IPS-20b (cell line): Measurements from ENCODE around the gene EFNA2.

Experiments
- H3K27ac ChIP-seq: one replicate; pipeline ENCODE4 v1.5.1; 2013; ENCODE audit warnings: low read length
- H3K27me3 ChIP-seq: 2 replicates; pipeline ENCODE4 v1.6.1; 2013; ENCODE audit warnings: mild to moderate bottlenecking, low read length, inconsistent platforms; ENCODE audit not compliant: insufficient read depth
- H3K36me3 ChIP-seq: 2 replicates; pipeline ENCODE4 v1.6.1; 2013; ENCODE audit warnings: low read depth, mild to moderate bottlenecking, inconsistent platforms, low read length, moderate library complexity; ENCODE audit not compliant: insufficient read depth
- H3K4me1 ChIP-seq: 2 replicates; pipeline ENCODE4 v1.6.1; 2013; ENCODE audit warnings: mild to moderate bottlenecking, control low read depth, inconsistent platforms, low read length, moderate library complexity; ENCODE audit not compliant: insufficient read depth
- H3K4me3 ChIP-seq: 2 replicates; pipeline ENCODE4 v1.5.1; 2013; ENCODE audit warnings: mild to moderate bottlenecking, low read length, inconsistent platforms
- H3K9ac ChIP-seq: 2 replicates; pipeline ENCODE4 v1.6.1; 2013; ENCODE audit warnings: low read depth, mild to moderate bottlenecking, inconsistent platforms, low read length, moderate library complexity
- H3K9me3 ChIP-seq: 2 replicates; pipeline ENCODE4 v1.6.1; 2013; ENCODE audit warnings: mild to moderate bottlenecking, low read depth, low read length, inconsistent platforms; ENCODE audit not compliant: insufficient read depth

Gene EFNA2

DNA sequence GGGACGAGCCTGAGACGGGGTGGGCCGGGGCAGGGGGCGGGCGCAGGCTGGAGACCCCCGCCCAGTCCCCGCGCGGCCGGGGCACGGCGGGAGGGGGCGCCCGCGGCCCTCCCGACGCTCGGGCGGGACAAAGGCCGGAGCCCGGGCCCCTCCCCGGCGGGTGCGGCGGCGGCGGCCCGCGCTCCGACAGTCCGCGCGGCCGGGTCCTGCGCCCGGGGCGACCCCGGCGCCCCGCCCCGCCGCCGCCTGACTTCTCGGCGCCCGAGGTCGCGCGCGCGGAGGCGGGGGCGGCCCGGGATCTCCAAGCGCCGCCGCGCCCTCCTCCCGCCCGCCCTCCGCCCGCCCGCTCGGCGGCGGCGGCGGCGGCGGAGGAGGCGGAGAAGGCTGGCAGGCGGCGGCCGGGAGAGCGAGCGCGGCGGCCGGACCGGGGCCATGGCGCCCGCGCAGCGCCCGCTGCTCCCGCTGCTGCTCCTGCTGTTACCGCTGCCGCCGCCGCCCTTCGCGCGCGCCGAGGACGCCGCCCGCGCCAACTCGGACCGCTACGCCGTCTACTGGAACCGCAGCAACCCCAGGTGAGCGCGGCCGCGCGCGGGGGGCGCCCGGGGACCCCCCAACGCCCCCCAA lies at the start of gene EFNA2:
Gene EFNA2 (plus strand): TSS at position 137 of the 624 bp plus-strand sequence. CDS start 296 bp downstream, at position 433.
- Histone ChIP-seq H3K9me3 (no peaks in the 10 kb centered on the region), H3K9ac (peak within 1 kb of the TSS; percentile 48; the same call in 1 of the 2 replicates), H3K4me3 (peak within 1 kb of the TSS; percentile 57), H3K36me3 (no peaks in the 10 kb centered on the region), H3K27me3 (peaks cover 26% of the 10 kb centered on the region), H3K27ac (no peak within 1 kb of the TSS), H3K4me1 (no peaks in the 10 kb centered on the region)

GRCh38 chr19:1236576-1236975 lies 49.1 kb upstream of the EFNA2 start:
- Histone ChIP-seq H3K9ac (no peak overlapping the region; the same call in none of the 2 replicates), H3K27me3 (no peaks in the 10 kb centered on the region; the same call in 1 of the 2 replicates), H3K27ac (no peak overlapping the region), H3K9me3 (no peaks in the 10 kb centered on the region), H3K36me3 (peaks cover 29% of the 10 kb centered on the region), H3K4me3 (peak overlapping the region; percentile 74), H3K4me1 (no peaks in the 10 kb centered on the region)

DNA sequence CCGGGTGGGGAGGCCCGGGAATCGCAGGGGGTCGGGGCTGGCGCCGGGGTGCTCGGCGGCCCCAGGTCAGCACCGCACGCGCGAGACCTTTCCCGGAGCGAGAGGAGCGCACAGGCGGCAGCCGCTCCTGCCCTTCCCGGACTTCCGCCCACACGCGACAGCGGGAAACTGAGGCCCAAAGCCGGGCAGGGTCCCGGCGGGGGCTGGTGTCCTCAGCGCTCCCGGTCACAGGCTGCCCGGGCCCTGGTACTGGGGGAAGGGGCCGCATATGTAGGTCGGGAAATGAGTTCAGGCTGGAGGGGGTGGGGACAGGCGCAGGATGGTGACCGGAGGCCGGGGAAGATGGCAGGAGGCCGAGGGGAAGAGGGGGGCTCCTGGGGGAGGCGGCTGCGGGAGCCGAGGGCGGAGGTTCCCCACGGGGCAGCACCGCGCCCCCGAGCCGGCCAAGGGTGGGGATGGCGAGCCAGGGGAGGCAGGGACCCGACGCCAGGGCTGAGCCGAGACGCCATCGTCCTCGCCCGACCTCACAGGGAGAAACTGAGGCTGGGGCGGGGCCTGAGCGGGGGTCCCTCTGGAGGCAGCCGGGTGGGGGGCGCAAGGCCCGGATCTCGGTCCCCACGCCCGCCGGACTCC lies 48.5 kb upstream of the EFNA2 start:
- Histone ChIP-seq H3K9me3 (no peaks in the 10 kb centered on the region), H3K36me3 (peaks cover 26% of the 10 kb centered on the region), H3K27me3 (no peaks in the 10 kb centered on the region; the same call in 1 of the 2 replicates), H3K4me3 (peak overlapping the region; percentile 74; the same call in 1 of the 2 replicates), H3K4me1 (no peaks in the 10 kb centered on the region), H3K9ac (peak overlapping the region; percentile 65; the same call in 1 of the 2 replicates), H3K27ac (no peak overlapping the region)

- Histone ChIP-seq H3K27ac (no peak within 1 kb of the TSS), H3K4me1 (no peaks in the 10 kb centered on the region), H3K27me3 (no peaks in the 10 kb centered on the region; the same call in 1 of the 2 replicates), H3K36me3 (peaks cover 22% of the 10 kb centered on the region), H3K4me3 (peak within 1 kb of the TSS; percentile 74; the same call in 1 of the 2 replicates), H3K9me3 (no peaks in the 10 kb centered on the region), H3K9ac (peak within 1 kb of the TSS; percentile 65; the same call in 1 of the 2 replicates)
Observed at GRCh38 chr19:1237754-1238368, 47.8 kb upstream of the EFNA2 start, which contains the start of gene CBARP. TSS of gene CBARP (minus strand) at chr19:1238005. CDS start at chr19:1236100, 1,905 bp downstream.

GRCh38 chr19:1238369-1239303 lies 47.0 kb upstream of the EFNA2 start:
- H3K27ac ChIP-seq = no peak overlapping the region
- H3K36me3 ChIP-seq = peaks cover 17% of the 10 kb centered on the region
- H3K9me3 ChIP-seq = no peaks in the 10 kb centered on the region
- no peaks in the 10 kb centered on the region for H3K4me1 ChIP-seq
- H3K9ac ChIP-seq = no peak overlapping the region; the same call in 1 of the 2 replicates
- peak overlapping the region; percentile 56; the same call in 1 of the 2 replicates for H3K4me3 ChIP-seq
- no peaks in the 10 kb centered on the region; the same call in 1 of the 2 replicates for H3K27me3 ChIP-seq

DNA sequence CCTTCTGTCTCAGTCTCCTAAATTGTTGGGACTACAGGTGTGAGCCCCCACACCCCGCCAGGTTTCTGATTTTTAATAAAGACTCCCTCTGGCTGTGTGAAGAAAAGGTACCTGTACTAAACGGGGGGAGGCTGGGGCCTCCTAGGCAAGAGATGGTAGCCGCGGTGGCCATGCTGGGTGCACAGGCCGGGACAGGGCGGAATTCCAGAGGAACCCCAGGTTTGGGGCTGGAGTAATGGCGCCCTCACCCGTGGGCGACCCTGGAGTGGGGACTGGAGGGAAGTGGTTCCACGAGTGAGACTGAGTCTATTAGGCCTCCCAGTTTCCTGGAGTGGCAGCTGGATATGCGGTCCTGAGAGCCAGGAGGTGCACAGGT lies 46.3 kb upstream of the EFNA2 start:
- Histone ChIP-seq H3K27me3 (no peaks in the 10 kb centered on the region; the same call in 1 of the 2 replicates), H3K4me1 (no peaks in the 10 kb centered on the region), H3K9ac (no peak overlapping the region; the same call in 1 of the 2 replicates), H3K36me3 (peaks cover 9% of the 10 kb centered on the region), H3K4me3 (peak overlapping the region; percentile 70; the same call in 1 of the 2 replicates), H3K9me3 (no peaks in the 10 kb centered on the region), H3K27ac (no peak overlapping the region)

DNA sequence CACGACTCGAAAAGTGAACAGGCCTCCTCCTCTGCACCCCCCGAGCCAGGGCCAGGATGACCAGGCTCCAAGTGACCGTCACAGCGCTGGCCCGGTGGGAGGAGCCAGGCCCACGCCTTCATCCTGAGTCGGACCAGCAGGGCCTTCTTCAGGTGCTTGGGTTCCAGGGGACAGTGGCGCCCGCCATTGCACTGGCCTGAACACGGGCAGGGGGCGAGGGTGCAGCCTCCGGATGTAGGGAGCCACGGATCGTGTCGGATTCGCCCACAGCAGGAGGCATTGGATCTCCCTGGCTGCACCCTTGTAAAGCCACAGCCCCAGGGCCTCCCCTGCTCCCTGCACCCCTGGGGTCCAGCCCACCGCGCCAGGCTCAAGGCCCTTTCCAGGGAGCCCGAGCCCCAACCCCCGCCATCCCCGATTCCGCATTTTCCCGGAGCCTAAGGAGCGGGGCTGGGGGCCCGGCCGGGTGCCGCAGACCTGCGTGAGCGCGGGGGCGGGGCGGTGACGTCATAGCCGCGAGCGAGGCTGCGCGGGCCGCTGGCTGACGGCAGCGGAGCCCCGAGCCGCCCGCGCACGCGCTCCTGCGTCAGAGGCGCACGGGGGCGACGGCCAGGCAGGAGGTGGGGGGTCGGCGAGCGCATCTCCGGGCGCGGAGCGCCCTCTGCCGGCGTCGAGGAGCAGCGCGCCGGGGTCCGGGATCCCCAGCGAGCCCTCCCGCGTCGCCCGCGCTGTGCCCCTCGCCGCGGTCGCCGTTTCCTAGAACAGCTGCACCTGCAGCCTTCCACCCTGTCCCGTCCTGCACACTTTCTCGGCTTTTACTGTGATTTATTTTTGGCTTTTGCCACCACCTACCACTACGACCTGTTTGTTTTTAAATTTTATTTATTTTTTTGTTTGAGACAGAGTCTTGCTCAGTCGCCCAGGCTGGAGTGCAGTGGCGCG lies 45.6 kb upstream of the EFNA2 start:
- H3K4me1 ChIP-seq = 0 out of 2 replicates have a peak, but pooled peaks cover 4% of the 10 kb centered on the region
- no peaks in the 10 kb centered on the region for H3K9me3 ChIP-seq
- peaks cover 7% of the 10 kb centered on the region for H3K36me3 ChIP-seq
- peak overlapping the region; percentile 76; the same call in 1 of the 2 replicates for H3K9ac ChIP-seq
- no peaks in the 10 kb centered on the region; the same call in 1 of the 2 replicates for H3K27me3 ChIP-seq
- no peak overlapping the region for H3K27ac ChIP-seq
- peak overlapping the region; percentile 70 for H3K4me3 ChIP-seq

DNA sequence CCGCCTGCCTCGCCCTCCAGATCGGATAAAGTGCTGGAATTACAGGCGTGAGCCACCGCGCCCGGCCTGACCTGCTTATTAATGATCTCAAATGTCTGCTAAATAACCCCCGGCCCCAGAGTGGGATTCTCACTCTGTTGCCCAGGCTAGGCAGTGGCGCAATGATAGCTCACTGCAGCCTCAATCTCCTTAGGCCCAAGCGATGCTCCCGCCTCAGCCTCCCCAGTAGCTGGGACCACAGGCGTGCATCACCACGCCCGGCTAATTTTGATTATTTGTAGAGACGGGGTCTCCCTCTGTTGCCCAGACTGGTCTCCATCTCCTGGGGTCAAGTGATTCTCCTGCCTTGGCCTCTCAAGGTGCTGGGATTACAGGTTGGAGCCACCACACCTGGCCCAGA lies 44.7 kb upstream of the EFNA2 start:
- H3K27ac ChIP-seq = no peak overlapping the region
- H3K9me3 ChIP-seq = no peaks in the 10 kb centered on the region
- H3K4me1 ChIP-seq = 0 out of 2 replicates have a peak, but pooled peaks cover 4% of the 10 kb centered on the region
- no peaks in the 10 kb centered on the region for H3K36me3 ChIP-seq
- H3K9ac ChIP-seq = no peak overlapping the region
- peak overlapping the region; percentile 78; the same call in 1 of the 2 replicates for H3K4me3 ChIP-seq
- no peaks in the 10 kb centered on the region; the same call in 1 of the 2 replicates for H3K27me3 ChIP-seq

- no peaks in the 10 kb centered on the region for H3K36me3 ChIP-seq
- no peaks in the 10 kb centered on the region; the same call in 1 of the 2 replicates for H3K27me3 ChIP-seq
- no peak within 1 kb of the TSS for H3K27ac ChIP-seq
- H3K4me1 ChIP-seq = 0 out of 2 replicates have a peak, but pooled peaks cover 4% of the 10 kb centered on the region
- no peaks in the 10 kb centered on the region for H3K9me3 ChIP-seq
- peak within 1 kb of the TSS; percentile 78 for H3K4me3 ChIP-seq
- peak within 1 kb of the TSS; percentile 74; the same call in 1 of the 2 replicates for H3K9ac ChIP-seq
Observed at GRCh38 chr19:1241417-1242095, 44.1 kb upstream of the EFNA2 start, which contains the start of gene ATP5F1D. TSS of gene ATP5F1D (plus strand) at chr19:1241751. CDS start at chr19:1241851, 100 bp downstream.
